Endodermal cell (in vitro differentiated cells): Measurements from ENCODE around the gene SLFN11. TPM values are rescaled to one million over a fixed set of nuclear protein-coding genes. Genes with fewer than 3 reads are reported as not detected.

ENCODE experiments used
- DNase-seq: peaks from one replicate; pipeline ENCODE4 v3.0.0-alpha.2; 2017
- H3K27ac ChIP-seq: 2 replicates; pipeline ENCODE4 v1.5.1; 2013; ENCODE audit warnings: mild to moderate bottlenecking, low read depth, low read length, moderate library complexity
- H3K27me3 ChIP-seq: 2 replicates; pipeline ENCODE4 v1.6.1; 2013; ENCODE audit warnings: mild to moderate bottlenecking, low read length, moderate library complexity; ENCODE audit not compliant: insufficient read depth, control insufficient read depth, poor library complexity, severe bottlenecking
- H3K36me3 ChIP-seq: 2 replicates; pipeline ENCODE4 v1.7.0; 2013; ENCODE audit warnings: mild to moderate bottlenecking, low read length, moderate library complexity; ENCODE audit not compliant: control insufficient read depth, insufficient read depth
- H3K4me1 ChIP-seq: one replicate; pipeline ENCODE4 v1.7.0; 2013; ENCODE audit warnings: low read length; ENCODE audit not compliant: control insufficient read depth, insufficient read depth
- H3K4me3 ChIP-seq: 2 replicates; pipeline ENCODE4 v1.5.1; 2013; ENCODE audit warnings: mild to moderate bottlenecking, low read length, moderate library complexity
- H3K9ac ChIP-seq: 2 replicates; pipeline ENCODE4 v1.6.1; 2013; ENCODE audit warnings: mild to moderate bottlenecking, low read length, moderate library complexity; ENCODE audit not compliant: poor library complexity, severe bottlenecking; ENCODE audit errors: extremely low read depth
- H3K9me3 ChIP-seq: 2 replicates; pipeline ENCODE4 v1.6.1; 2013; ENCODE audit warnings: mild to moderate bottlenecking, low read length, moderate library complexity; ENCODE audit not compliant: control insufficient read depth
- H3K27ac Mint-ChIP-seq: 2 replicates; pipeline ENCODE4 v1.8.0; 2020; ENCODE audit warnings: mixed read lengths
- H3K27me3 Mint-ChIP-seq: 2 replicates; pipeline ENCODE4 v1.8.0; 2021; ENCODE audit warnings: mild to moderate bottlenecking, mixed read lengths; ENCODE audit not compliant: insufficient read depth
- H3K36me3 Mint-ChIP-seq: 2 replicates; pipeline ENCODE4 v1.8.0; 2020; ENCODE audit warnings: low read depth, mixed read lengths
- H3K4me1 Mint-ChIP-seq: 2 replicates; pipeline ENCODE4 v1.8.0; 2020; ENCODE audit warnings: mixed read lengths
- H3K4me3 Mint-ChIP-seq: 2 replicates; pipeline ENCODE4 v1.8.0; 2020; ENCODE audit warnings: mild to moderate bottlenecking, moderate library complexity, mixed read lengths
- H3K9me3 Mint-ChIP-seq: 2 replicates; pipeline ENCODE4 v1.8.0; 2020; ENCODE audit warnings: mild to moderate bottlenecking, mixed read lengths
- CTCF ChIP-seq: fragments of 200-600 bp; sonication (generic); conservative IDR thresholded peaks from 2 replicates; pipeline ENCODE4 v1.5.0; 2021; ENCODE audit warnings: antibody characterized with exemption, mild to moderate bottlenecking
- WGBS, 2 experiments: methylation state at CpG; one replicate each; pipeline versions ENCODE4 v1.1.5 to v1.1.7; 2013; ENCODE audit warnings: missing lambda C conversion rate in 2 of 2, mixed read lengths in 1 of 2; ENCODE audit not compliant: insufficient coverage in 1 of 2, insufficient read length in 1 of 2; 5-methylcytosine and 5-hydroxymethylcytosine counted together
- total RNA-seq, 2 donors: library from RNA; stranded (reverse); fragmentation: NEBNext Ultra II Directional in 1 of 2; extraction: Animal tissue kit (Norgen Biotek cat#: 25700) in 1 of 2; gene quantifications; 2 replicates in 1 of 2; 3 replicates in 1 of 2; pipeline ENCODE4 v1.2.1, GENCODE V29; 2021

The SLFN11 gene
- total RNA-seq, 2 donors from 2014 or later: 0.31 to 0.71 TPM

GRCh38 chr17:35361027-35361426 is 12.4 kb downstream of the SLFN11 start:
- H3K4me3 Mint-ChIP-seq: no peak overlapping the region
- Histone ChIP-seq H3K9me3 (no peaks in the 10 kb centered on the region), H3K27me3 (peaks cover 27% of the 10 kb centered on the region), H3K4me1 (no peaks in the 10 kb centered on the region), H3K36me3 (no peaks in the 10 kb centered on the region), H3K27ac (no peak overlapping the region), H3K4me3 (no peak overlapping the region), H3K9ac (no peak overlapping the region)
- peaks cover 38% of the 10 kb centered on the region for H3K27me3 Mint-ChIP-seq
- WGBS, 2 experiments: 67% methylated on average over 1 of the region's 1 CpG; no CpG with 5 or more reads in 1 of the 2 experiments
- H3K36me3 Mint-ChIP-seq: no peaks in the 10 kb centered on the region
- H3K27ac Mint-ChIP-seq: no peak overlapping the region
- no peak for DNase-seq
- TF ChIP-seq CTCF: no peak
- H3K4me1 Mint-ChIP-seq: no peaks in the 10 kb centered on the region
- no peaks in the 10 kb centered on the region for H3K9me3 Mint-ChIP-seq

- Mint-ChIP-seq H3K36me3 (no peaks in the 10 kb centered on the region), H3K4me1 (no peaks in the 10 kb centered on the region), H3K27me3 (peaks cover 32% of the 10 kb centered on the region), H3K4me3 (no peak overlapping the region), H3K9me3 (no peaks in the 10 kb centered on the region), H3K27ac (no peak overlapping the region)
- H3K4me3 ChIP-seq: no peak overlapping the region
- no peak overlapping the region for H3K9ac ChIP-seq
- H3K4me1 ChIP-seq: no peaks in the 10 kb centered on the region
- no peak for TF ChIP-seq CTCF
- WGBS, 2 experiments: 80 to 100% methylated on average over 2 to 3 of the region's 3 CpGs
- no peaks in the 10 kb centered on the region for H3K36me3 ChIP-seq
- DNase-seq: no peak
- no peaks in the 10 kb centered on the region for H3K9me3 ChIP-seq
- H3K27ac ChIP-seq: no peak overlapping the region
- H3K27me3 ChIP-seq: peaks cover 20% of the 10 kb centered on the region
These were observed 14.0 kb downstream of the SLFN11 start for GRCh38 chr17:35359398-35359797.

GRCh38 chr17:35352284-35352683 is 21.1 kb downstream of the SLFN11 start:
- Mint-ChIP-seq H3K27ac (no peak overlapping the region), H3K4me3 (no peak overlapping the region), H3K9me3 (no peaks in the 10 kb centered on the region), H3K27me3 (peaks cover 19% of the 10 kb centered on the region), H3K4me1 (no peaks in the 10 kb centered on the region), H3K36me3 (no peaks in the 10 kb centered on the region)
- H3K4me3 ChIP-seq: no peak overlapping the region
- H3K4me1 ChIP-seq: no peaks in the 10 kb centered on the region
- WGBS, 2 experiments: 88 to 93% methylated on average over 6 of the region's 6 CpGs
- H3K27ac ChIP-seq: no peak overlapping the region
- no peak overlapping the region for H3K9ac ChIP-seq
- DNase-seq: no peak
- no peaks in the 10 kb centered on the region for H3K36me3 ChIP-seq
- H3K9me3 ChIP-seq: no peaks in the 10 kb centered on the region
- no peaks in the 10 kb centered on the region for H3K27me3 ChIP-seq
- no peak for TF ChIP-seq CTCF
